SK-N-SH treated with all-trans-retinoic acid at 6 μM for 48 hours (cell line): ENCODE measurements around the gene C14orf93.

Experiments used
- ATAC-seq: fragments of 200-7000 bp; cut with Tn5 transposase; 3 replicates; pipeline ENCODE4 v1.9.1; 2020; ENCODE audit warnings: mild to moderate bottlenecking, moderate library complexity
- ARNTL ChIP-seq: fragments of 450-650 bp; formaldehyde crosslinking; IDR thresholded peaks from 2 replicates; pipeline ENCODE4 v1.5.0; 2020; ENCODE audit warnings: low read depth, mild to moderate bottlenecking, moderate library complexity, borderline replicate concordance
- BACH2 ChIP-seq: fragments of 250-450 bp; sonication (Bioruptor Pico); IDR thresholded peaks from 2 replicates; pipeline ENCODE4 v1.9.0; 2021; ENCODE audit warnings: mild to moderate bottlenecking, borderline replicate concordance
- CSDC2 ChIP-seq: fragments of 250-450 bp; sonication (Bioruptor Pico); IDR thresholded peaks from 2 replicates; pipeline ENCODE4 v1.5.0; 2020; ENCODE audit warnings: mild to moderate bottlenecking, moderate library complexity
- ESRRG ChIP-seq: fragments of 250-450 bp; sonication (Bioruptor Pico); IDR thresholded peaks from 2 replicates; pipeline ENCODE4 v1.6.1; 2021; ENCODE audit warnings: mild to moderate bottlenecking
- GLIS3 ChIP-seq: fragments of 250-450 bp; sonication (Bioruptor Pico); IDR thresholded peaks from 2 replicates; pipeline ENCODE4 v1.5.0; 2020; ENCODE audit warnings: mild to moderate bottlenecking, moderate library complexity
- OSR1 ChIP-seq: fragments of 250-450 bp; sonication (Bioruptor Pico); IDR thresholded peaks from 2 replicates; pipeline ENCODE4 v1.8.0; 2022; ENCODE audit warnings: moderate library complexity, mild to moderate bottlenecking, inconsistent platforms
- RARB ChIP-seq: fragments of 250-450 bp; sonication (Bioruptor Pico); IDR thresholded peaks from 2 replicates; pipeline ENCODE4 v1.8.0; 2021; ENCODE audit warnings: mild to moderate bottlenecking, moderate library complexity
- SNAI2 ChIP-seq: fragments of 250-450 bp; sonication (Bioruptor Pico); IDR thresholded peaks from 2 replicates; pipeline ENCODE4 v1.5.0; 2020; ENCODE audit warnings: mild to moderate bottlenecking, moderate library complexity
- TCF4 ChIP-seq: fragments of 250-450 bp; sonication (Bioruptor Pico); IDR thresholded peaks from 2 replicates; pipeline ENCODE4 v1.8.0; 2021; ENCODE audit warnings: mild to moderate bottlenecking, moderate library complexity, borderline replicate concordance
- TOX ChIP-seq: fragments of 250-450 bp; sonication (Bioruptor Pico); IDR thresholded peaks from 2 replicates; pipeline ENCODE4 v1.8.0; 2021; ENCODE audit warnings: mild to moderate bottlenecking, moderate library complexity, borderline replicate concordance
- ZC3H10 ChIP-seq: fragments of 250-450 bp; sonication (Bioruptor Pico); IDR thresholded peaks from 2 replicates; pipeline ENCODE4 v1.5.1; 2021; ENCODE audit warnings: mild to moderate bottlenecking, moderate library complexity
- ZFP3 ChIP-seq: fragments of 250-450 bp; sonication (Bioruptor Pico); IDR thresholded peaks from 2 replicates; pipeline ENCODE4 v1.5.0; 2020; ENCODE audit warnings: mild to moderate bottlenecking, moderate library complexity
- ZFP30 ChIP-seq: fragments of 450-650 bp; formaldehyde crosslinking; IDR thresholded peaks from 2 replicates; pipeline ENCODE4 v1.5.0; 2022; ENCODE audit warnings: mild to moderate bottlenecking, moderate library complexity
- ZNF565 ChIP-seq: fragments of 450-650 bp; formaldehyde crosslinking; conservative IDR thresholded peaks from 2 replicates; pipeline ENCODE4 v1.5.0; 2020; ENCODE audit warnings: low read depth, mild to moderate bottlenecking, moderate library complexity
- ZNF70 ChIP-seq: fragments of 450-650 bp; formaldehyde crosslinking; IDR thresholded peaks from 2 replicates; pipeline ENCODE4 v1.5.0; 2020; ENCODE audit warnings: mild to moderate bottlenecking, moderate library complexity
- ZNF8 ChIP-seq: fragments of 450-650 bp; formaldehyde crosslinking; IDR thresholded peaks from 2 replicates; pipeline ENCODE4 v1.5.0; 2020; ENCODE audit warnings: mild to moderate bottlenecking, moderate library complexity
- TF ChIP-seq, protein P1 (sequence below): fragments of 250-450 bp; sonication (Bioruptor Pico); IDR thresholded peaks from 2 replicates; pipeline ENCODE4 v1.5.1; 2020; ENCODE audit warnings: low read depth, mild to moderate bottlenecking, moderate library complexity
- TF ChIP-seq, protein P2 (sequence below): fragments of 250-450 bp; sonication (Bioruptor Pico); IDR thresholded peaks from 2 replicates; pipeline ENCODE4 v1.5.0; 2020; ENCODE audit warnings: mild to moderate bottlenecking, moderate library complexity
- TF ChIP-seq, protein P3 (sequence below): fragments of 250-450 bp; sonication (Bioruptor Pico); IDR thresholded peaks from 2 replicates; pipeline ENCODE4 v1.8.0; 2021; ENCODE audit warnings: low read depth, mild to moderate bottlenecking, moderate library complexity, borderline replicate concordance
- TF ChIP-seq, protein P4 (sequence below): fragments of 250-450 bp; sonication (Bioruptor Pico); IDR thresholded peaks from 2 replicates; pipeline ENCODE4 v1.5.1; 2021; ENCODE audit warnings: mild to moderate bottlenecking, moderate library complexity

Gene C14orf93

DNA sequence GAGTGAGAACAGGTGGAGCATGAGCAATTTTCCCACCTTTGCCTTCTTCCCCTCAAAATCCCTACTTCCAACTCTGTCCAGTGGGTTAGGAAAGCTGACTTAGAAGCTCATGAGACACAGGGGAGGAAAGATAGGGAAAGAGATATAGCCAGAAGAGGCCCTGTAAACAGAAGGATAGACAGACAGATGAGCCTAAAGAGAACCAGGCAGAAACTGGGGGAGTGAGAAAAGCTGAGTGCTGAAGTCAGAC is 32.6 kb downstream of the C14orf93 start:
- ATAC-seq = no peak; the same call in 2 of the 3 replicates
- TF ChIP-seq GLIS3 (CRISPR knock-in tag) = no peak
- no peak for TF ChIP-seq TOX (CRISPR knock-in tag)
- no peak for TF ChIP-seq ZC3H10 (CRISPR knock-in tag)
- TF ChIP-seq, protein P1, sequence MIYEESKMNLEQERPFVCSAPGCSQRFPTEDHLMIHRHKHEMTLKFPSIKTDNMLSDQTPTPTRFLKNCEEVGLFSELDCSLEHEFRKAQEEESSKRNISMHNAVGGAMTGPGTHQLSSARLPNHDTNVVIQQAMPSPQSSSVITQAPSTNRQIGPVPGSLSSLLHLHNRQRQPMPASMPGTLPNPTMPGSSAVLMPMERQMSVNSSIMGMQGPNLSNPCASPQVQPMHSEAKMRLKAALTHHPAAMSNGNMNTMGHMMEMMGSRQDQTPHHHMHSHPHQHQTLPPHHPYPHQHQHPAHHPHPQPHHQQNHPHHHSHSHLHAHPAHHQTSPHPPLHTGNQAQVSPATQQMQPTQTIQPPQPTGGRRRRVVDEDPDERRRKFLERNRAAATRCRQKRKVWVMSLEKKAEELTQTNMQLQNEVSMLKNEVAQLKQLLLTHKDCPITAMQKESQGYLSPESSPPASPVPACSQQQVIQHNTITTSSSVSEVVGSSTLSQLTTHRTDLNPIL (CRISPR knock-in tag) = no peak
- no peak for TF ChIP-seq RARB (CRISPR knock-in tag)
- TF ChIP-seq CSDC2 (CRISPR knock-in tag) = no peak

DNA sequence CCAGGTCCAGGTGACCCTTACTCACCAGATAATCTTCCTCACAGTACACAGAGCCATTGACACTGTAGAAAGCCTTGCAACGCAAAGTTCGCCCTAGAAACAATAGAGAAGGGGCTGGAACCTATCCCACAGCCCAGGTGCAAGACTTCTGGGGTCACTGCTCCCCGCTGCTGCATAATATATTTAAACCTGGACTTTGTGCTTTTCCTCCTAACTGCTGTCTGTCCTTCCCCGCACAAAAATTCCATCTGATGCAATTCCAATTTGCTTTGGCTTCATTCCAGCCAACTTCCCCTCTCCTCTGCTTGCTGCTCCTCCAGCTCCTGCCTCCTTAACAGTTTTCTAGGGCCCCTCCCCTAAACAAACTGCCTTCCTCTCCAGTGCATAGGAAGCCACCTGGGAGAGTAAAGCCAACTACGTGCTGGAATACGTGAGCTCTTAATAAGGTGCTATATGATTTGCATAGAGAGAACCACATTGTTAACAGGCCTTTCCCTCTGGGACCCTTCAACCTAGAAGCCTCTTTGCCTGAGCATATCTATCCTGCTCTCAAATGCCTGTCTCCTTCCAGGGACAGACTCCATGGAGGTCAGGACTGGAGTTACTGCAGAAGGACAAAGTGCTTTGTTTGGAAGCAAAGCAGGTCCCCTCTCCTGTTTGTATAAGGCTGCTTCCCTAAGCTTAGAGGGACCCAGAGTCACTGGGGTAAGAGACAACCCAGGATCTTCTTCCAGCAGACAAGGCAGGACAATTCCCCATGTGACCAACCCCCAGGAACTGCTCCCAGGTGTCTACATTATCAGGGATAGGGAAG is 33.1 kb downstream of the C14orf93 start:
- TF ChIP-seq, protein P2, sequence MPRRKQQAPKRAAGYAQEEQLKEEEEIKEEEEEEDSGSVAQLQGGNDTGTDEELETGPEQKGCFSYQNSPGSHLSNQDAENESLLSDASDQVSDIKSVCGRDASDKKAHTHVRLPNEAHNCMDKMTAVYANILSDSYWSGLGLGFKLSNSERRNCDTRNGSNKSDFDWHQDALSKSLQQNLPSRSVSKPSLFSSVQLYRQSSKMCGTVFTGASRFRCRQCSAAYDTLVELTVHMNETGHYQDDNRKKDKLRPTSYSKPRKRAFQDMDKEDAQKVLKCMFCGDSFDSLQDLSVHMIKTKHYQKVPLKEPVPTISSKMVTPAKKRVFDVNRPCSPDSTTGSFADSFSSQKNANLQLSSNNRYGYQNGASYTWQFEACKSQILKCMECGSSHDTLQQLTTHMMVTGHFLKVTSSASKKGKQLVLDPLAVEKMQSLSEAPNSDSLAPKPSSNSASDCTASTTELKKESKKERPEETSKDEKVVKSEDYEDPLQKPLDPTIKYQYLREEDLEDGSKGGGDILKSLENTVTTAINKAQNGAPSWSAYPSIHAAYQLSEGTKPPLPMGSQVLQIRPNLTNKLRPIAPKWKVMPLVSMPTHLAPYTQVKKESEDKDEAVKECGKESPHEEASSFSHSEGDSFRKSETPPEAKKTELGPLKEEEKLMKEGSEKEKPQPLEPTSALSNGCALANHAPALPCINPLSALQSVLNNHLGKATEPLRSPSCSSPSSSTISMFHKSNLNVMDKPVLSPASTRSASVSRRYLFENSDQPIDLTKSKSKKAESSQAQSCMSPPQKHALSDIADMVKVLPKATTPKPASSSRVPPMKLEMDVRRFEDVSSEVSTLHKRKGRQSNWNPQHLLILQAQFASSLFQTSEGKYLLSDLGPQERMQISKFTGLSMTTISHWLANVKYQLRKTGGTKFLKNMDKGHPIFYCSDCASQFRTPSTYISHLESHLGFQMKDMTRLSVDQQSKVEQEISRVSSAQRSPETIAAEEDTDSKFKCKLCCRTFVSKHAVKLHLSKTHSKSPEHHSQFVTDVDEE (CRISPR knock-in tag) = no peak
- TF ChIP-seq GLIS3 (CRISPR knock-in tag) = no peak
- TF ChIP-seq ZNF70 (CRISPR knock-in tag) = no peak
- TF ChIP-seq TOX (CRISPR knock-in tag) = no peak
- no peak for TF ChIP-seq ZNF8
- TF ChIP-seq, protein P3, sequence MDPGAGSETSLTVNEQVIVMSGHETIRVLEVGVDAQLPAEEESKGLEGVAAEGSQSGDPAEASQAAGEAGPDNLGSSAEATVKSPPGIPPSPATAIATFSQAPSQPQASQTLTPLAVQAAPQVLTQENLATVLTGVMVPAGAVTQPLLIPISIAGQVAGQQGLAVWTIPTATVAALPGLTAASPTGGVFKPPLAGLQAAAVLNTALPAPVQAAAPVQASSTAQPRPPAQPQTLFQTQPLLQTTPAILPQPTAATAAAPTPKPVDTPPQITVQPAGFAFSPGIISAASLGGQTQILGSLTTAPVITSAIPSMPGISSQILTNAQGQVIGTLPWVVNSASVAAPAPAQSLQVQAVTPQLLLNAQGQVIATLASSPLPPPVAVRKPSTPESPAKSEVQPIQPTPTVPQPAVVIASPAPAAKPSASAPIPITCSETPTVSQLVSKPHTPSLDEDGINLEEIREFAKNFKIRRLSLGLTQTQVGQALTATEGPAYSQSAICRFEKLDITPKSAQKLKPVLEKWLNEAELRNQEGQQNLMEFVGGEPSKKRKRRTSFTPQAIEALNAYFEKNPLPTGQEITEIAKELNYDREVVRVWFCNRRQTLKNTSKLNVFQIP (CRISPR knock-in tag) = no peak
- TF ChIP-seq RARB (CRISPR knock-in tag) = no peak
- no peak for ATAC-seq

DNA sequence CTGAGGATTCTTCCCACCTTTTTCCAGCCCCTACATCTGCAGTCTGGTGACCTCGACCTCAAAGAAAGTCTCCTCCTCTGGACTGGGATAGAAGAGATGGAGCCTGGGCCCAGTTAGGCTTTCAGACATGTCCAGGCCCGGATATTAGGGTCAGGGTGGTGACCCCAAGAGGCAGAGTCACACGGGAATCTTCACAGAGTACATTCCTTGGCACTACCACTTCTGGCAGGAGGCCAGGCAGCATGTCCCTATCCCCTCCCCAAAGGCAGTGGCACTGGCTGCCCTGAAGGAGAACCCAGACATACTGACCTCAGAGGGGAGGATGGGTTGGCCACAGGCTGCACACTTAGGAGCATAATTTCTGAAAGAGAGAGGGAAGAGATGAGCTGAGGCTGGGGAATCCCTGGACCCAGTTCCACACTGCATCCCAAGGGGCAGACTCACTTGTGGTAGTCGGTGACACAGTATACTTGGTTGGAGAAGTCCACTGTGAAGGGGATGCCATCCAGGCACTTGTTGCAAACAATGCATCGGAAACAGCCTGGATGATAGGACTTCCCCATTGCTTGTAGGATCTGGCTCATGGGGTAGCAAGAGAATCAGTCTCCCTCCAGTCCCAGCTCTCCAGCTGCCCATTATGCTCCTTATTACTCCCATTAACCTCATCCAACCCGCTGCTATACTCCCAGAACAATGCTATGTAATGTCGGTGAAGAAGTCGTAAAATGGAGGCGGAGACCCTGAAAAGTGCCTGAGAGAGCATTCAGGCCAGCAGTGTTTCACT is 35.2 kb downstream of the C14orf93 start:
- ATAC-seq = no peak
- TF ChIP-seq TOX (CRISPR knock-in tag) (no peak), ZNF565 (CRISPR knock-in tag) (no peak), BACH2 (CRISPR knock-in tag) (no peak), SNAI2 (CRISPR knock-in tag) (no peak), ZFP30 (CRISPR knock-in tag) (no peak), GLIS3 (CRISPR knock-in tag) (no peak), CSDC2 (CRISPR knock-in tag) (no peak), TCF4 (CRISPR knock-in tag) (no peak), ARNTL (CRISPR knock-in tag) (no peak), ZFP3 (no peak), ZNF70 (CRISPR knock-in tag) (no peak), RARB (CRISPR knock-in tag) (no peak), OSR1 (no peak), ESRRG (CRISPR knock-in tag) (no peak)
- TF ChIP-seq, protein P3 (CRISPR knock-in tag) = no peak
- TF ChIP-seq, protein P1 (CRISPR knock-in tag) = no peak
- TF ChIP-seq, protein P4, sequence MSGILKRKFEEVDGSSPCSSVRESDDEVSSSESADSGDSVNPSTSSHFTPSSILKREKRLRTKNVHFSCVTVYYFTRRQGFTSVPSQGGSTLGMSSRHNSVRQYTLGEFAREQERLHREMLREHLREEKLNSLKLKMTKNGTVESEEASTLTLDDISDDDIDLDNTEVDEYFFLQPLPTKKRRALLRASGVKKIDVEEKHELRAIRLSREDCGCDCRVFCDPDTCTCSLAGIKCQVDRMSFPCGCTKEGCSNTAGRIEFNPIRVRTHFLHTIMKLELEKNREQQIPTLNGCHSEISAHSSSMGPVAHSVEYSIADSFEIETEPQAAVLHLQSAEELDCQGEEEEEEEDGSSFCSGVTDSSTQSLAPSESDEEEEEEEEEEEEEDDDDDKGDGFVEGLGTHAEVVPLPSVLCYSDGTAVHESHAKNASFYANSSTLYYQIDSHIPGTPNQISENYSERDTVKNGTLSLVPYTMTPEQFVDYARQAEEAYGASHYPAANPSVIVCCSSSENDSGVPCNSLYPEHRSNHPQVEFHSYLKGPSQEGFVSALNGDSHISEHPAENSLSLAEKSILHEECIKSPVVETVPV = no peak
